K562 (cell line): Measurements from ENCODE around the gene ERP44. TPM values are rescaled to one million over a fixed set of nuclear protein-coding genes. Genes with fewer than 3 reads are reported as not detected.

Experiments
- ATAC-seq: fragments of 200-7000 bp; cut with Tn5 transposase; 3 replicates; pipeline ENCODE4 v1.9.1; 2020; ENCODE audit warnings: moderate library complexity
- BruUV-seq: library from RNA; stranded (reverse); fragments of 400-500 nt; replicated peaks from 2 replicates; lab custom pipeline; 2021; lab: Mats Ljungman, UMichigan
- CTCF ChIA-PET: fragments of 300-600 bp; formaldehyde crosslinking; extraction: SDS; loops from one replicate; lab custom pipeline; 2021; ENCODE audit warnings: low intra/inter-chr PET ratio; lab: Yijun Ruan, JAX
- POLR2A ChIA-PET: fragments of 300-600, 350-650 bp; sonication (Branson Sonifier 250); formaldehyde crosslinking; extraction: SDS; loops from one replicate; lab custom pipeline; 2021; ENCODE audit warnings: antibody characterized with exemption, inconsistent platforms; lab: Yijun Ruan, JAX
- DNase-seq, 4 experiments: peaks; one replicate each; pipeline versions ENCODE4 v3.0.0 to v3.0.0-alpha.2; 2011 to 2018; ENCODE audit warnings: low spot score in 3 of 4, mixed read lengths in 3 of 4; ENCODE audit errors: extremely low read depth in 1 of 4
- FAIRE-seq: peaks from 2 replicates; lab custom pipeline; 2011; peaks lifted over from hg19 to GRCh38; lab: Jason Lieb, UNC
- H2AFZ ChIP-seq: 2 replicates; pipeline ENCODE4 v1.6.0; 2011; ENCODE audit warnings: low read depth, low read length, control low read depth, inconsistent platforms
- H3K27ac ChIP-seq: fragments of 200-600 bp; 3 replicates; pipeline ENCODE4 v1.8.0; 2011; ENCODE audit warnings: low read depth, mild to moderate bottlenecking, control low read depth, inconsistent platforms, low read length, moderate library complexity, mixed read lengths; ENCODE audit errors: extremely low read depth
- H3K27me3 ChIP-seq, 2 experiments: fragments of 300-600 bp in 1 of 2; 2 replicates in 1 of 2; 3 replicates in 1 of 2; pipeline versions ENCODE4 v1.6.0 to v1.8.0; 2011; ENCODE audit warnings: inconsistent platforms in 2 of 2, low read length in 2 of 2, mild to moderate bottlenecking in 1 of 2, mixed read lengths in 1 of 2, moderate library complexity in 1 of 2; ENCODE audit not compliant: control insufficient read depth in 2 of 2, insufficient read depth in 2 of 2
- H3K36me3 ChIP-seq: fragments of 300-600 bp; 3 replicates; pipeline ENCODE4 v1.8.0; 2011; ENCODE audit warnings: mild to moderate bottlenecking, low read length, inconsistent platforms; ENCODE audit not compliant: control insufficient read depth, insufficient read depth
- H3K4me1 ChIP-seq, 2 experiments: fragments of 200-600 bp in 1 of 2; replicated peaks in 1 of 2; 2 replicates in 1 of 2; 3 replicates in 1 of 2; pipeline versions ENCODE4 v1.5.1 to v1.8.0; 2011; ENCODE audit warnings: inconsistent platforms in 2 of 2, low read length in 2 of 2, mild to moderate bottlenecking in 1 of 2, mixed read lengths in 1 of 2, moderate library complexity in 1 of 2; ENCODE audit not compliant: control insufficient read depth in 2 of 2, insufficient read depth in 2 of 2
- H3K4me2 ChIP-seq: 2 replicates; pipeline ENCODE4 v1.6.1; 2011; ENCODE audit warnings: low read length, control low read depth, inconsistent platforms, mixed read lengths; ENCODE audit not compliant: insufficient read depth
- H3K4me3 ChIP-seq: fragments of 200-600 bp; sonication (generic), shearing (Covaris generic); 2 replicates; pipeline ENCODE4 v1.5.1; 2016; ENCODE audit warnings: control low read depth, inconsistent platforms
- H3K79me2 ChIP-seq: fragments of 200-600 bp; 3 replicates; pipeline ENCODE4 v1.8.0; 2011; ENCODE audit warnings: low read length, inconsistent platforms; ENCODE audit not compliant: control insufficient read depth, insufficient read depth
- H3K9ac ChIP-seq, 2 experiments: 2 replicates each; pipeline versions ENCODE4 v1.6.0 to v1.6.1; 2011; ENCODE audit warnings: low read depth in 2 of 2, low read length in 2 of 2, control low read depth in 1 of 2, inconsistent platforms in 1 of 2, mild to moderate bottlenecking in 1 of 2, mixed read lengths in 1 of 2; ENCODE audit not compliant: insufficient read depth in 1 of 2
- H3K9me1 ChIP-seq: one replicate; pipeline ENCODE4 v1.6.0; 2011; ENCODE audit warnings: inconsistent platforms, mild to moderate bottlenecking, low read length, moderate library complexity; ENCODE audit not compliant: control insufficient read depth, insufficient read depth
- H3K9me3 ChIP-seq: replicated peaks from 2 replicates; pipeline ENCODE4 v1.5.1; 2011; ENCODE audit warnings: low read depth, low read length, inconsistent platforms; ENCODE audit not compliant: control insufficient read depth, insufficient read depth
- H4K20me1 ChIP-seq: replicated peaks from 2 replicates; pipeline ENCODE4 v1.6.1; 2011; ENCODE audit warnings: low read length, inconsistent platforms, mixed read lengths; ENCODE audit not compliant: control insufficient read depth, insufficient read depth
- BACH1 ChIP-seq: fragments of 200-800 bp; sonication (Bioruptor generic); IDR thresholded peaks from 2 replicates; pipeline ENCODE4 v1.6.1; 2016; ENCODE audit warnings: missing genetic modification characterization, missing compliant biosample characterization
- GTF3C2 ChIP-seq: IDR thresholded peaks from 3 replicates; pipeline ENCODE4 v1.6.1; 2011; ENCODE audit warnings: borderline replicate concordance, mild to moderate bottlenecking, moderate library complexity; ENCODE audit not compliant: insufficient read length; ENCODE audit errors: extremely low read depth
- HMG20A ChIP-seq: fragments of 450-650 bp; formaldehyde crosslinking; conservative IDR thresholded peaks from 2 replicates; pipeline ENCODE4 v1.4.0; 2020; ENCODE audit warnings: mild to moderate bottlenecking, mixed read lengths
- SETDB1 ChIP-seq: IDR thresholded peaks from one replicate; pipeline ENCODE4 v1.6.1; 2012; ENCODE audit warnings: low read length, control low read depth, inconsistent platforms
- SMARCA4 ChIP-seq: fragments of 450-650 bp; IDR thresholded peaks from 2 replicates; pipeline ENCODE4 v1.6.1; 2016
- STAG1 ChIP-seq: sonication (generic); formaldehyde crosslinking; IDR thresholded peaks from 2 replicates; pipeline ENCODE4 v1.5.0; 2020; ENCODE audit warnings: missing genetic modification reagents, borderline replicate concordance
- ZNF124 ChIP-seq: sonication (generic); formaldehyde crosslinking; IDR thresholded peaks from 2 replicates; pipeline ENCODE4 v1.8.1; 2022; ENCODE audit warnings: missing genetic modification reagents
- ZNF212 ChIP-seq: fragments of 450-650 bp; formaldehyde crosslinking; IDR thresholded peaks from 2 replicates; pipeline ENCODE4 v1.4.0; 2020; ENCODE audit warnings: mild to moderate bottlenecking
- ZNF224 ChIP-seq: sonication (generic); formaldehyde crosslinking; IDR thresholded peaks from 2 replicates; pipeline ENCODE4 v1.8.0; 2022; ENCODE audit warnings: mild to moderate bottlenecking, missing genetic modification reagents
- ZNF586 ChIP-seq: fragments of 450-650 bp; formaldehyde crosslinking; conservative IDR thresholded peaks from 2 replicates; pipeline ENCODE4 v1.4.0; 2020; ENCODE audit warnings: mild to moderate bottlenecking, moderate library complexity
- WGBS: fragments of 100-300 bp; shearing (Covaris generic); methylation state at CpG from one replicate; pipeline ENCODE4 v1.1.6; 2016; ENCODE audit warnings: low coverage, mixed read lengths; ENCODE audit not compliant: insufficient coverage; ENCODE audit errors: missing lambda C conversion rate; 5-methylcytosine and 5-hydroxymethylcytosine counted together
- in situ Hi-C: fragments of 300-500 bp; cut with MboI; formaldehyde crosslinking; loops from 4 replicates; pipeline ENCODE4 v1.15.0; 2018; ENCODE audit warnings: inconsistent platforms, mixed read lengths
- intact Hi-C: fragments of 100-400 bp; cut with micrococcal nuclease; formaldehyde crosslinking; loops from 2 replicates; pipeline ENCODE4 v1.14.2; 2022
- polyA plus RNA-seq, 8 experiments: library from polyadenylated mRNA; depleted of rRNA in 4 of 8; stranded (reverse) in 5 of 8; unstranded in 3 of 8; fragments of >200 nt; fragmentation: Nextera tagmentation in 2 of 8; fragmentation: Illumina TruSeq in 1 of 8; extraction: Ambion mirVana in 2 of 8; extraction: Trizol in 1 of 8; gene quantifications; 2 replicates each; pipeline versions ENCODE4 v1.2.1 to v1.2.3, GENCODE V29; 2011 to 2014; ENCODE audit warnings: inconsistent platforms in 1 of 8, missing spikeins in 1 of 8
- total RNA-seq, 7 experiments: library from RNA; depleted of rRNA in 6 of 7; stranded (reverse); fragments of >200 nt in 6 of 7; fragmentation: Illumina TruSeq in 2 of 7; extraction: Trizol in 2 of 7; gene quantifications; 2 replicates each; pipeline versions ENCODE4 v1.2.1 to v1.2.3, GENCODE V29; 2011 to 2021; ENCODE audit warnings: low replicate concordance in 1 of 7
- TF ChIP-seq, protein P1 (sequence below): fragments of 450-650 bp; conservative IDR thresholded peaks from 2 replicates; pipeline ENCODE4 v1.6.1; 2016; ENCODE audit warnings: missing genetic modification characterization, low read depth, mild to moderate bottlenecking, control low read depth, missing compliant biosample characterization
- TF ChIP-seq, protein P2 (sequence below): fragments of 450-650 bp; IDR thresholded peaks from 2 replicates; pipeline ENCODE4 v1.7.0; 2016; ENCODE audit warnings: borderline replicate concordance

The ERP44 gene
- total and polyA plus RNA-seq, 9 of the 15 experiments (the other 6 are each of a cell fraction or from before 2014, with no cell fraction given): 9.2 to 23.4 (median 13.6) TPM

- ChIA-PET POLR2A (no interaction called here), CTCF (no interaction called here)
- 37% methylated on average over 3 of the region's 3 CpGs for WGBS
- no peaks in the 10 kb centered on the region for H4K20me1 ChIP-seq
- H3K36me3 ChIP-seq: peaks cover 17% of the 10 kb centered on the region; the same call in 2 of the 3 replicates
- in situ Hi-C loops (loop anchor here (5.0 to 25.0 kb wide), 2 partner anchors 178 to 553 kb away; partner anchors contain the start of gene CAVIN4), intact Hi-C loops (loop anchor here (5.0 kb wide), 1 partner anchor 63 kb away; the partner anchor contains the start of genes ERP44 and INVS)
- H3K79me2 ChIP-seq: peaks cover 45% of the 10 kb centered on the region
- DNase-seq (peak in 2 of 4 experiments; percentile 11 to 76), ATAC-seq (peak; percentile 45; the same call in 2 of the 3 replicates), FAIRE-seq (no peak)
- no peak overlapping the region for H2AFZ ChIP-seq
- no peak overlapping the region for H3K4me3 ChIP-seq
- H3K4me1 ChIP-seq: peaks cover 0 to 9% of the 10 kb centered on the region in 2 experiments; a peak in 3 of 5 replicates
- H3K9me3 ChIP-seq: peaks cover 5% of the 10 kb centered on the region; the same call in 1 of the 2 replicates
- no peak overlapping the region for H3K4me2 ChIP-seq
- no peaks in the 10 kb centered on the region for H3K9me1 ChIP-seq
- H3K27ac ChIP-seq: peak overlapping the region; percentile 35; the same call in 2 of the 3 replicates
- no peak overlapping the region; a peak in 1 of 4 replicates for H3K9ac ChIP-seq
- no TSS peak for BruUV-seq
- H3K27me3 ChIP-seq: no peaks in the 10 kb centered on the region
- TF ChIP-seq SETDB1 (no peak), STAG1 (CRISPR knock-in tag) (no peak), ZNF124 (CRISPR knock-in tag) (no peak), ZNF224 (CRISPR knock-in tag) (no peak), SMARCA4 (0 out of 2 replicates have a peak, but pooled peaks have one; percentile 15), BACH1 (tag) (peak; percentile 91), ZNF212 (CRISPR knock-in tag) (no peak), ZNF586 (CRISPR knock-in tag) (no peak), GTF3C2 (no peak), HMG20A (no peak)
- TF ChIP-seq, protein P1, sequence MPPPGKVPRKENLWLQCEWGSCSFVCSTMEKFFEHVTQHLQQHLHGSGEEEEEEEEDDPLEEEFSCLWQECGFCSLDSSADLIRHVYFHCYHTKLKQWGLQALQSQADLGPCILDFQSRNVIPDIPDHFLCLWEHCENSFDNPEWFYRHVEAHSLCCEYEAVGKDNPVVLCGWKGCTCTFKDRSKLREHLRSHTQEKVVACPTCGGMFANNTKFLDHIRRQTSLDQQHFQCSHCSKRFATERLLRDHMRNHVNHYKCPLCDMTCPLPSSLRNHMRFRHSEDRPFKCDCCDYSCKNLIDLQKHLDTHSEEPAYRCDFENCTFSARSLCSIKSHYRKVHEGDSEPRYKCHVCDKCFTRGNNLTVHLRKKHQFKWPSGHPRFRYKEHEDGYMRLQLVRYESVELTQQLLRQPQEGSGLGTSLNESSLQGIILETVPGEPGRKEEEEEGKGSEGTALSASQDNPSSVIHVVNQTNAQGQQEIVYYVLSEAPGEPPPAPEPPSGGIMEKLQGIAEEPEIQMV: peak; percentile 91
- TF ChIP-seq, protein P2, sequence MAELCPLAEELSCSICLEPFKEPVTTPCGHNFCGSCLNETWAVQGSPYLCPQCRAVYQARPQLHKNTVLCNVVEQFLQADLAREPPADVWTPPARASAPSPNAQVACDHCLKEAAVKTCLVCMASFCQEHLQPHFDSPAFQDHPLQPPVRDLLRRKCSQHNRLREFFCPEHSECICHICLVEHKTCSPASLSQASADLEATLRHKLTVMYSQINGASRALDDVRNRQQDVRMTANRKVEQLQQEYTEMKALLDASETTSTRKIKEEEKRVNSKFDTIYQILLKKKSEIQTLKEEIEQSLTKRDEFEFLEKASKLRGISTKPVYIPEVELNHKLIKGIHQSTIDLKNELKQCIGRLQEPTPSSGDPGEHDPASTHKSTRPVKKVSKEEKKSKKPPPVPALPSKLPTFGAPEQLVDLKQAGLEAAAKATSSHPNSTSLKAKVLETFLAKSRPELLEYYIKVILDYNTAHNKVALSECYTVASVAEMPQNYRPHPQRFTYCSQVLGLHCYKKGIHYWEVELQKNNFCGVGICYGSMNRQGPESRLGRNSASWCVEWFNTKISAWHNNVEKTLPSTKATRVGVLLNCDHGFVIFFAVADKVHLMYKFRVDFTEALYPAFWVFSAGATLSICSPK: no peak
Measured at GRCh38 chr9:100033877-100034551, 64.8 kb downstream of the ERP44 start.
